Heart left ventricle (tissue), 13 donors: ENCODE results near the gene MYBBP1A.

Experiments
- CTCF ChIP-seq, 12 donors: fragments of 200-600 bp; sonication (generic) in 4 of 12; IDR thresholded peaks; one replicate each; pipeline versions ENCODE4 v1.5.0 to v1.8.0; 2018 to 2022; ENCODE audit warnings: antibody characterized with exemption in 12 of 12, mild to moderate bottlenecking in 5 of 12
- POLR2A ChIP-seq, 2 donors: fragments of 450-650 bp; IDR thresholded peaks; one replicate each; pipeline ENCODE4 v1.6.1; 2017; ENCODE audit warnings: antibody characterized with exemption in 2 of 2, mild to moderate bottlenecking in 2 of 2, moderate library complexity in 2 of 2
- donor health status: ischemic (EF 13 %, LVEDD 7.1; RV severe dilation, severe dysfunction).
- donor health status: DM: no; HTN: yes; CAD: no.
- donor health status: DM: no; HTN: no; CAD: no.
- donor health status: ischemic (EF 25% LVEDD 6.9; RV normal size, moderate dysfunction).
- donor health status: ischemic (EF 25% LVEDD 5.7; RV mildly dilated, moderate dysfunction).
- donor health status: ischemic (EF 35%, LVEDD 5.7; RV mildly dilated, moderate dysfunction).
- donor health status: nonischemic (EF 11% LVEDD 7.7; RV severe dilation, severe dysfunction).
- donor health status: DM: yes; HTN: yes; CAD: no.
- donor health status: PGD.
- donor health status: ischemic (EF 29% LVEDD 5.4; RV normal size, mild dysfunction).
- donor health status: nonischemic (EF 23%, LVEDD 6.1; RV moderate dilation, normal function).

- TF ChIP-seq CTCF (IDR thresholded peaks at IDR 0.05) (peak in 2 of 12 donors; percentile 27 to 39), POLR2A (IDR thresholded peaks at IDR 0.05) (no peak)
Measured at GRCh38 chr17:4600563-4600962, 45.4 kb upstream of the MYBBP1A start.
